ENCODE measurements around the gene FAM3D. TPM values are rescaled to one million over a fixed set of nuclear protein-coding genes. Genes with fewer than 3 reads are reported as not detected.

The FAM3D gene
- total RNA-seq, 1 donor from 2014 or later, result not detected

DNA sequence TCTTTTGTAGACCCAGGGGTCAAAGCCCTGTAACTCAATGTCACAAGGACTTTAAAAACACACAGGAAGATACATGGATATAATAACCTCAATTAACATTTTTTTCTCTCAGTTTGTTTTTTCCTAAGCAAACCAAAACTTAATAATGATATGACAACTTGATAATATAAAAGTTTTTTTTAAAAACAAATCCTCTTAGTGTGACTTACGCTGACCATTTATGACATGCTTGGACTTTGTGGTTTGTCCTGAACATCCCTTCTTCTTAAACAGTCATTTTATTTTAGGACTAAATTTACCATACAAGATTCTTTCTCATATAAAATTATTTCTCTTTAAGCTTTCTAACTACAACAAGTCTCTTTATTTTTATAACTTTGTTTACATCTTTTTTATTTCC lies 25.4 kb upstream of the FAM3D start:
- Mint-ChIP-seq H3K27ac (ENCODE audit: unreplicated experiment) (no peak overlapping the region), H3K36me3 (ENCODE audit: low read depth, unreplicated experiment) (peaks cover 5% of the 10 kb centered on the region), H3K4me1 (ENCODE audit: unreplicated experiment) (no peaks in the 10 kb centered on the region), H3K27me3 (ENCODE audit: unreplicated experiment) (no peaks in the 10 kb centered on the region), H3K9me3 (ENCODE audit: unreplicated experiment) (peaks cover 19% of the 10 kb centered on the region), H3K4me3 (ENCODE audit: unreplicated experiment) (no peak overlapping the region)
- TF ChIP-seq CTCF (IDR thresholded peaks at IDR 0.05; ENCODE audit: unreplicated experiment), result no peak
- DNase-seq (ENCODE audit: low spot score), result peak; percentile 21

DNA sequence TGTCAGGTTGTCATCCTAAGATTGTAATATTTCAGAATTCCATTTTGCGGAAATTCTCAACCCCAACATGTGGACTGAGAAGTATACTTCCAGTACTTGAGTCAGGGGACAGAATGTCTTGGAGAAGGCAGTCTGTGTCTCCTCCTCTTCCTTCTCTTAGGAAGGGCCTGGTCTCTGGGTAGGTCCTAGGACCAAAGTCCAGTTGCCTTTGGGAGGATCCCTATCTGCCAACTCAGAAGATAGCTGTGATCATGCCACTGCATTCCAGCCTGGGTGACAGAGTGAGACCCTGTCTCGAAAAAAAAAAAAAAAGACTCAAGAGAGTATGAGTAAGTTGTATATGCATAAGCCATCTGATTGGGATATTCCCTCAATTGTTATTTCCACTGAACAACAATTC lies 23.9 kb upstream of the FAM3D start:
- H3K27ac Mint-ChIP-seq (ENCODE audit: unreplicated experiment), result no peak overlapping the region
- peaks cover 9% of the 10 kb centered on the region for H3K36me3 Mint-ChIP-seq (ENCODE audit: low read depth, unreplicated experiment)
- no peaks in the 10 kb centered on the region for H3K4me1 Mint-ChIP-seq (ENCODE audit: unreplicated experiment)
- peaks cover 1% of the 10 kb centered on the region for H3K27me3 Mint-ChIP-seq (ENCODE audit: unreplicated experiment)
- peaks cover 27% of the 10 kb centered on the region for H3K9me3 Mint-ChIP-seq (ENCODE audit: unreplicated experiment)
- no peak for DNase-seq (ENCODE audit: low spot score)
- TF ChIP-seq CTCF (IDR thresholded peaks at IDR 0.05; ENCODE audit: unreplicated experiment), result no peak
- H3K4me3 Mint-ChIP-seq (ENCODE audit: unreplicated experiment), result no peak overlapping the region

DNA sequence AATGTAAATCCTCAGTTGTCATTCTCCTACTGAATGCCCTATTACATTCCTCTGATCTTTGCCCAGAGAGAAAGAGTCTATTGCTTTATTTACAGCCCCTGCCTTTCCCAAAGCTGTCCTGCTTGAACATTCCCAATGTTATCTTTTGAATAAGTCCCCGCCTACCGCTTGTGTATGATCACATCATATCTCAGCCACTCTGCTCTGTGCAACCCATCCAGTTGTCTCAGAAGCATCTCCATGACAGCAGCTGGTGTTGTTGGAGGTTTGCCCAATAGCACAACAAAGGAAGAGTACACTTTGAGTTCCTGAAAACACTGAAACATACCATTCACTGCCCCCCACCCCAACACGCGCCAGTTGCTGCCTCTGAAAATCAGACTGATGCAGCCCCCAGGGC lies 22.0 kb upstream of the FAM3D start:
- H3K9me3 Mint-ChIP-seq (ENCODE audit: unreplicated experiment), result peaks cover 22% of the 10 kb centered on the region
- peaks cover 9% of the 10 kb centered on the region for H3K36me3 Mint-ChIP-seq (ENCODE audit: low read depth, unreplicated experiment)
- no peak overlapping the region for H3K4me3 Mint-ChIP-seq (ENCODE audit: unreplicated experiment)
- no peak overlapping the region for H3K27ac Mint-ChIP-seq (ENCODE audit: unreplicated experiment)
- no peaks in the 10 kb centered on the region for H3K4me1 Mint-ChIP-seq (ENCODE audit: unreplicated experiment)
- TF ChIP-seq CTCF (IDR thresholded peaks at IDR 0.05; ENCODE audit: unreplicated experiment), result no peak
- DNase-seq (ENCODE audit: low spot score), result no peak
- peaks cover 1% of the 10 kb centered on the region for H3K27me3 Mint-ChIP-seq (ENCODE audit: unreplicated experiment)

- Mint-ChIP-seq H3K27ac (ENCODE audit: unreplicated experiment) (no peak overlapping the region), H3K27me3 (ENCODE audit: unreplicated experiment) (peaks cover 1% of the 10 kb centered on the region), H3K36me3 (ENCODE audit: low read depth, unreplicated experiment) (peaks cover 9% of the 10 kb centered on the region), H3K4me1 (ENCODE audit: unreplicated experiment) (no peaks in the 10 kb centered on the region), H3K9me3 (ENCODE audit: unreplicated experiment) (peaks cover 22% of the 10 kb centered on the region), H3K4me3 (ENCODE audit: unreplicated experiment) (no peak overlapping the region)
- TF ChIP-seq CTCF (IDR thresholded peaks at IDR 0.05; ENCODE audit: unreplicated experiment), result no peak
- no peak for DNase-seq (ENCODE audit: low spot score)
Observed at GRCh38 chr3:58686847-58687246, 20.3 kb upstream of the FAM3D start.

DNA sequence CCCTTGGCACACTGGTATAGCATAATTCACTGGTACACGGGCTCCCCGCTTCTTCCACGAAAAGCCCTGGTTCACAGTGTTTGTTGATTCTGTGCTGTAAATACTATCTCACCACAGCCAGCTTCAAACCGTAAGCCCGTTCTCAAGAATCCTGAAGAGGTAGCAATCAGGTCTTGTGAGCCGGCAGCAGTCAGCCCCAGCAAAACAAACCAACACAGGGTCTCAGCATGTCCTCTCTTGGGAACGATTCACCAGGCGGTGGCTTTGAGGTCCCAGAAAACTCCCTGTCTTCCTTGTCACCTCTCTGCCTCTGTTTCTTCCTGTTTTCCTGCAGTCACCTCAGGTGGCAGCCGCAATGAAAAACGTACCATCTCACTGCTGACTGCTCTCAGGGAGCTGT lies 19.1 kb upstream of the FAM3D start:
- H3K4me1 Mint-ChIP-seq (ENCODE audit: unreplicated experiment), result peaks cover 2% of the 10 kb centered on the region
- peaks cover 22% of the 10 kb centered on the region for H3K9me3 Mint-ChIP-seq (ENCODE audit: unreplicated experiment)
- no peak overlapping the region for H3K27ac Mint-ChIP-seq (ENCODE audit: unreplicated experiment)
- no peak for TF ChIP-seq CTCF (IDR thresholded peaks at IDR 0.05; ENCODE audit: unreplicated experiment)
- H3K27me3 Mint-ChIP-seq (ENCODE audit: unreplicated experiment), result peaks cover 1% of the 10 kb centered on the region
- peaks cover 9% of the 10 kb centered on the region for H3K36me3 Mint-ChIP-seq (ENCODE audit: low read depth, unreplicated experiment)
- no peak overlapping the region for H3K4me3 Mint-ChIP-seq (ENCODE audit: unreplicated experiment)
- DNase-seq (ENCODE audit: low spot score), result no peak
